Stimulated activated effector memory CD8-positive, alpha-beta T cell treated with anti-CD3 and anti-CD28 coated beads, Interleukin-12 subunit alpha, Interleukin-12 subunit beta, amount 100 ng/mL, for 72 hours (primary cell): ENCODE measurements around the gene BRINP2.

Experiments used
- ATAC-seq: fragments of 150-1000 bp; cut with Tn5 transposase; 2 replicates; pipeline ENCODE4 v1.10.0; 2021
- DNase-seq, 2 donors: peaks; one replicate each; pipeline ENCODE4 v3.0.0; 2021 to 2022; ENCODE audit warnings: low spot score in 2 of 2
- H3K27ac Mint-ChIP-seq: one replicate; pipeline ENCODE4 v1.8.0; 2022; ENCODE audit warnings: mild to moderate bottlenecking, mixed read lengths
- H3K36me3 Mint-ChIP-seq: one replicate; pipeline ENCODE4 v1.8.0; 2022; ENCODE audit warnings: mild to moderate bottlenecking, mixed read lengths
- H3K4me1 Mint-ChIP-seq: one replicate; pipeline ENCODE4 v1.8.0; 2022; ENCODE audit warnings: mixed read lengths
- H3K4me3 Mint-ChIP-seq: one replicate; pipeline ENCODE4 v1.8.0; 2022; ENCODE audit warnings: mild to moderate bottlenecking, mixed read lengths
- H3K9me3 Mint-ChIP-seq: one replicate; pipeline ENCODE4 v1.8.0; 2022; ENCODE audit warnings: mixed read lengths

BRINP2 gene

DNA sequence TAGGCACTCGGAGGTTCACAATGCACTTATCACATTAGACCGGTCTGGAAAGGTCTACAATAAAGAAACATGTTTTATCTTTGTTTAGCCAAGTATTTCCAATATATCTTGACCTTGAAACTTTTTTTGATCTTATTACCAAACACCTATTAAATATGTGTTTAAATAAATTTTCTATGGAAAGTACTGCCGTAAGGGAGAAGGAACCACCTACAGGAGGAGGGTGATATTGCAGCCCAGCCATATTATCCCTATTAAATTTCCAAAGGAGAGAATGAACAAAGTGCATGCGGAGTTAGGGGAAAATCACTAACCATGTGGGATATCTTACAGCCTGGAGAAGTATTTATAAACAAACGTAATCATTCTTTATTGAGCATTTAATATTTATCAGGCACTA is 14.5 kb downstream of the BRINP2 start:
- peaks cover 4% of the 10 kb centered on the region for H3K9me3 Mint-ChIP-seq
- H3K36me3 Mint-ChIP-seq, result no peaks in the 10 kb centered on the region
- H3K4me1 Mint-ChIP-seq, result peaks cover 13% of the 10 kb centered on the region
- ATAC-seq (no peak), DNase-seq (no peak)
- no peak overlapping the region for H3K4me3 Mint-ChIP-seq
- H3K27ac Mint-ChIP-seq, result no peak overlapping the region

DNA sequence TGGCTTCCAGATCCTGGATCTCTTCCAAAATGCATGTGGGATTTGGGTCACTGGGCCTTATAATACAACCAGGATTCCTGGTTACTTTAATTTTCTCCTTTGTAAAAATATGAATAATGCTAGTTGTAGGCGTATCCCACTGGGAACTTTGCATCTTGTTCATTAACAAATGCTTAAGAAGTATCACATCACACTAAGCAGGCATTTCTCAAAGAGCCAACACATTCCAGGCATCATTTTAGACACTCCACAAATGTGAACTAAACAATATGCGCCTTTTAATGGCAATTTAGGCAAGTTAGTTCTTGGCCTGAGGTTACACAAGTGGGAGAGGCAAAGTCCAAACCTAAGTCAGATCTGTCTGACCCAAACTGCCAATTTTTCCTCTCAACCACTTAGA is 15.9 kb downstream of the BRINP2 start:
- peaks cover 10% of the 10 kb centered on the region for H3K4me1 Mint-ChIP-seq
- peaks cover 6% of the 10 kb centered on the region for H3K9me3 Mint-ChIP-seq
- ATAC-seq (no peak), DNase-seq (no peak)
- H3K36me3 Mint-ChIP-seq, result no peaks in the 10 kb centered on the region
- no peak overlapping the region for H3K27ac Mint-ChIP-seq
- H3K4me3 Mint-ChIP-seq, result no peak overlapping the region

DNA sequence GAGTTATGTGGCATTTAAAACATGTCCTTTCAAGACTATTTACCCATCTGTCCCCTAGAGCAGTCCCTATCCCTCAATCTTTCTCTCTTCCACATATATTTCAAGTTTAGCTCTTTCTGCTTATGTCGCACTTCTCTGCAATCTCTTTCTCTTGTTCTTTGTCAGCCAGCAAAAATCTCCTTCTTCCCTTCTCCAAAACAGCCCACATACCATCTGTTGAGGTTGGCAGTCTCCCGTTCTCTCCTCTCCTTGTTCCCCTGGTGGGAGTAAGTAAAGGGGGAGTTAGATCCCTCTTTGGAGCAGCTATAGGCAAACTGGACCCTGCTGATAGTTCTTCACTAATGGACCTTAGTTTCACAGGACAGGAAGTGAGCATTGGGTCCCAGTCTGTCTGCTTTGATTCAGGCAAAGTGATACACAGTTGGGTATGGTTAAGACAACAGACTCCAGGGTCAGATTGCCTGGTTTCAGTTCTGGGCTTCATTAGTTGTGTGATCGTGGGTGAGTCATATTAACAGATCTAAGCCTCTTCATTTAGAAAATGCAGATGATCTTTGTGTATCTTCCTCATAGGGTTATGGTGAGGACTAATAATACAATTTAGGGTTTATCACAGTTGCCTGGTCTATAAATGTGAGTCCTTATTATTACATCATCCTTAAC is 19.7 kb downstream of the BRINP2 start:
- Mint-ChIP-seq H3K9me3 (peaks cover 6% of the 10 kb centered on the region), H3K4me3 (no peak overlapping the region), H3K4me1 (no peaks in the 10 kb centered on the region), H3K27ac (no peak overlapping the region), H3K36me3 (no peaks in the 10 kb centered on the region)
- DNase-seq, result no peak
- ATAC-seq, result no peak

GRCh38 chr1:177198243-177198642 is 27.5 kb downstream of the BRINP2 start:
- H3K4me3 Mint-ChIP-seq, result no peak overlapping the region

GRCh38 chr1:177200290-177200689 is 29.5 kb downstream of the BRINP2 start:
- Mint-ChIP-seq H3K27ac (no peak overlapping the region), H3K36me3 (no peaks in the 10 kb centered on the region), H3K9me3 (peaks cover 13% of the 10 kb centered on the region), H3K4me1 (no peaks in the 10 kb centered on the region), H3K4me3 (no peak overlapping the region)
- ATAC-seq, result no peak
- DNase-seq, result no peak

More at GRCh38 chr1:177198243-177198642, 27.5 kb downstream of the BRINP2 start:
- DNase-seq (no peak), ATAC-seq (no peak)
- H3K9me3 Mint-ChIP-seq, result peaks cover 10% of the 10 kb centered on the region
- H3K27ac Mint-ChIP-seq, result no peak overlapping the region
- no peaks in the 10 kb centered on the region for H3K4me1 Mint-ChIP-seq
- H3K36me3 Mint-ChIP-seq, result no peaks in the 10 kb centered on the region

DNA sequence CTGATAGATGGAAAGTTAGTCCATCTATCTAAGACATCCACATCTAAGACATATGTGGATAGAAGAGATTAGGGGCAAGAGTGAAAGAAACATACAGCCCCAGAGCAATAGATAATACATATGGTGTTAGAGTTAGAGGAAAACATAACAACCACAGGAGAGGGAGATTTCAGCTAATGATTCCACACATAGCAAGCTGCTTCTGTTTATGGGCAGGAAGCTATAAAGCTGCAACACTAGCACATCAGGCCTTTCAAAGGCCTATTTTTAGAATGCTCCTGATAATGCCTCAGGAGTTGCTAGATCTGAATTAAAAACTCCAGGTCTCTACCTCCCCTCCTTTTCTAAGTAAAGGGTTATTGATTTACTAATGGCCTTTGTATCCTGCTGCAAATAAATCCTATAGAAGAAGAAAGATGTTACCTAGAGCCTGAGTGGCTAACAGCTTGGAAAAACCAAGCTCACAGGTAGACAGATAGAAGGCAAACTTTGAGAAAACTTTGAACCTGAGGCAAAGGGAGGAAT is 36.1 kb downstream of the BRINP2 start:
- H3K4me3 Mint-ChIP-seq, result no peak overlapping the region

DNA sequence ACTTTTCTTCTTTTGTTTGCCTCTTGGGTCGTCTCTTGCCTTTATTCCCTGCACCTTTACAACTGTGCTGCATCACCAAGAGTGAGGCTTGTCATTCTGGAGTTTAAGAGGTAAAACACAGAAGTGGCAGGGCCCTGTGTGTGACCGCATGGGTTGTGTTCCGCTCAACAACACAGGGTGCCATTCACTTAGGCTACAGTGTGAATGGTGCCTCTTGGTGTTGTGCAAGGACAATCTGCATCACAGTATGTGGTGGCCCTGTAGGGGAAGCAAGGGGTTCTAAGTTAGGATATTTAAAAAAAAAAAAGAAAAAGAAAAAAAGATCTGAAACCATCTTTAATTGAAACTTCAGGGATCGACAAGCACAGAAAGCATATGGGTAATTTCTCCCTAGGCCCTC is 38.2 kb downstream of the BRINP2 start:
- Mint-ChIP-seq H3K27ac (no peak overlapping the region), H3K9me3 (peaks cover 2% of the 10 kb centered on the region), H3K36me3 (no peaks in the 10 kb centered on the region), H3K4me1 (no peaks in the 10 kb centered on the region), H3K4me3 (no peak overlapping the region)
- ATAC-seq, result no peak
- DNase-seq, result no peak

More for the DNA sequence above, 36.1 kb downstream of the BRINP2 start:
- Mint-ChIP-seq H3K4me1 (no peaks in the 10 kb centered on the region), H3K36me3 (no peaks in the 10 kb centered on the region), H3K27ac (no peak overlapping the region), H3K9me3 (peaks cover 3% of the 10 kb centered on the region)
- ATAC-seq, result no peak
- DNase-seq, result no peak

DNA sequence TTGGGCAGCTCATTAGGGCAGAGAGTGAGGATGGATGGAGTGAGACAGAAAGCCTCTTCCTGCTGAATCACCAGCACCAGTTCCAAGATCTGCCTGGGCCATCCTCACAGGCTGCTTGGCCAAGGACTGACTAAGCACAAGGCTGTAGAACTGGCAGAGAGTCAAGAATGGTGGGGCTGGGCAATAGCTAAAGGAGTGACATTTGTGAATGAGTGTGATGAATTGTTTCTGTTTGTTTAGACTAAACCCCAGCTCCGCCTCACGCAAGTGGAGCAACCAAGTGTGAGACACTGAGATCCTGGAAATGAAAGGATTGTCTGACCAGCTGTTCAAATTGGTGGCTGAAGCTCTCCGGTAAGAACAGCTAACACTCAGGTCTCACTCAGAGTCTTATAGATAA is 38.6 kb downstream of the BRINP2 start:
- ATAC-seq (no peak), DNase-seq (no peak)
- Mint-ChIP-seq H3K9me3 (peaks cover 2% of the 10 kb centered on the region), H3K4me3 (no peak overlapping the region), H3K36me3 (no peaks in the 10 kb centered on the region), H3K4me1 (no peaks in the 10 kb centered on the region), H3K27ac (no peak overlapping the region)

GRCh38 chr1:177210071-177210470 is 39.3 kb downstream of the BRINP2 start:
- ATAC-seq, result no peak
- H3K9me3 Mint-ChIP-seq, result peaks cover 5% of the 10 kb centered on the region
- no peak overlapping the region for H3K27ac Mint-ChIP-seq
- no peak for DNase-seq
- H3K4me3 Mint-ChIP-seq, result no peak overlapping the region
- H3K4me1 Mint-ChIP-seq, result no peaks in the 10 kb centered on the region
- no peaks in the 10 kb centered on the region for H3K36me3 Mint-ChIP-seq

GRCh38 chr1:177211231-177211630 is 40.5 kb downstream of the BRINP2 start:
- peaks cover 7% of the 10 kb centered on the region for H3K9me3 Mint-ChIP-seq
- no peak for ATAC-seq
- no peaks in the 10 kb centered on the region for H3K36me3 Mint-ChIP-seq
- no peak overlapping the region for H3K27ac Mint-ChIP-seq
- no peak for DNase-seq
- H3K4me3 Mint-ChIP-seq, result no peak overlapping the region
- H3K4me1 Mint-ChIP-seq, result no peaks in the 10 kb centered on the region

- H3K27ac Mint-ChIP-seq, result no peak overlapping the region
- ATAC-seq (no peak), DNase-seq (no peak)
- H3K4me3 Mint-ChIP-seq, result no peak overlapping the region
- H3K9me3 Mint-ChIP-seq, result peaks cover 16% of the 10 kb centered on the region
- H3K4me1 Mint-ChIP-seq, result no peaks in the 10 kb centered on the region
- H3K36me3 Mint-ChIP-seq, result no peaks in the 10 kb centered on the region
Observed at GRCh38 chr1:177216587-177217202, 45.9 kb downstream of the BRINP2 start.

GRCh38 chr1:177219554-177220458 is 49.0 kb downstream of the BRINP2 start:
- H3K4me1 Mint-ChIP-seq, result no peaks in the 10 kb centered on the region
- ATAC-seq (no peak), DNase-seq (no peak)
- no peak overlapping the region for H3K4me3 Mint-ChIP-seq
- H3K9me3 Mint-ChIP-seq, result peaks cover 14% of the 10 kb centered on the region
- H3K36me3 Mint-ChIP-seq, result no peaks in the 10 kb centered on the region
- no peak overlapping the region for H3K27ac Mint-ChIP-seq

DNA sequence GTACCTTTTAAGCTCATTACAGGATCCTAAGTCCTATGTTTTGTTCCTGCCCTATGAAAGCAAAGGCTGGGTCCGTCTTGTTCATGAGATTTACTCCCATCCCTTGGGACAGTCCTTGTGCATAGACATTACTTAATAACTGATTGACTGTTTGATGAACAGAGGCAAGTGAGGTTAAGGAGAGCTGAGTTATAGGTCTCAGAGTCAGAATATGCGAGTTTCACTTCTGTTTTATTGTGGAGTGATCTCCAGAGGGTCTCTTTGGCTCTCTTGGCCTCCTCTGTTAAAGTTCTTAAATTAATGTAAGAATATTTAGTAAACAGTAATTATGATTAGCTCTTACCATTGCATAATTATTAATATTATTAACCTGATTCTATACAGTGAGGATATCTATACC is 52.6 kb downstream of the BRINP2 start:
- H3K9me3 Mint-ChIP-seq, result peaks cover 3% of the 10 kb centered on the region
- no peak for DNase-seq
- H3K36me3 Mint-ChIP-seq, result no peaks in the 10 kb centered on the region
- H3K4me3 Mint-ChIP-seq, result no peak overlapping the region
- ATAC-seq, result no peak
- no peak overlapping the region for H3K27ac Mint-ChIP-seq
- H3K4me1 Mint-ChIP-seq, result no peaks in the 10 kb centered on the region

GRCh38 chr1:177227978-177228692 is 57.4 kb downstream of the BRINP2 start:
- Mint-ChIP-seq H3K27ac (no peak overlapping the region), H3K36me3 (no peaks in the 10 kb centered on the region), H3K9me3 (no peaks in the 10 kb centered on the region), H3K4me3 (no peak overlapping the region), H3K4me1 (no peaks in the 10 kb centered on the region)
- no peak for DNase-seq
- no peak for ATAC-seq

DNA sequence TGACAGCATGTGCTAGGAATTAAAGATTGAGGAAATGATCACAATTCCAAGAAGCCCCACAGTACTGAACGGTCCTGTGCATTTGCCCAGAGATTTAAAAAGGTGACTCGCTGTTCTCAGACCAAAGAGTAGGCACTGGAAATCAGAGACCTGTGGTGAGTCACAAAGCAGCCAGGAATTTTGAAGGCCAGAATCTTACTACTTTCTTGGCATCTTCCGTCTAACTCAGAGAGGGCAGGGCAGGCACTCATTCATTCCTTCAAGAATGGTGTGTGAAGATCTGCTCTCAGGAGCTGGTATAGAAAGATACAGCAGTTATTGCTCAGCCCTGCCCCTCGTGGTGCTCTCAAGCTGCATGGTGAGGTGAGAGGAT is 57.9 kb downstream of the BRINP2 start:
- no peaks in the 10 kb centered on the region for H3K4me1 Mint-ChIP-seq
- no peak overlapping the region for H3K4me3 Mint-ChIP-seq
- no peak overlapping the region for H3K27ac Mint-ChIP-seq

More for the DNA sequence above, 57.9 kb downstream of the BRINP2 start:
- H3K36me3 Mint-ChIP-seq, result no peaks in the 10 kb centered on the region
- DNase-seq (no peak), ATAC-seq (no peak)
- H3K9me3 Mint-ChIP-seq, result no peaks in the 10 kb centered on the region
